ENCODE measurements around the gene LPCAT1. TPM values are rescaled to one million over a fixed set of nuclear protein-coding genes. Genes with fewer than 3 reads are reported as not detected.

The LPCAT1 gene
- total and polyA plus RNA-seq, 2 of the 4 experiments (the other 2 are of a cell fraction), result 17.7 to 33.6 TPM

DNA sequence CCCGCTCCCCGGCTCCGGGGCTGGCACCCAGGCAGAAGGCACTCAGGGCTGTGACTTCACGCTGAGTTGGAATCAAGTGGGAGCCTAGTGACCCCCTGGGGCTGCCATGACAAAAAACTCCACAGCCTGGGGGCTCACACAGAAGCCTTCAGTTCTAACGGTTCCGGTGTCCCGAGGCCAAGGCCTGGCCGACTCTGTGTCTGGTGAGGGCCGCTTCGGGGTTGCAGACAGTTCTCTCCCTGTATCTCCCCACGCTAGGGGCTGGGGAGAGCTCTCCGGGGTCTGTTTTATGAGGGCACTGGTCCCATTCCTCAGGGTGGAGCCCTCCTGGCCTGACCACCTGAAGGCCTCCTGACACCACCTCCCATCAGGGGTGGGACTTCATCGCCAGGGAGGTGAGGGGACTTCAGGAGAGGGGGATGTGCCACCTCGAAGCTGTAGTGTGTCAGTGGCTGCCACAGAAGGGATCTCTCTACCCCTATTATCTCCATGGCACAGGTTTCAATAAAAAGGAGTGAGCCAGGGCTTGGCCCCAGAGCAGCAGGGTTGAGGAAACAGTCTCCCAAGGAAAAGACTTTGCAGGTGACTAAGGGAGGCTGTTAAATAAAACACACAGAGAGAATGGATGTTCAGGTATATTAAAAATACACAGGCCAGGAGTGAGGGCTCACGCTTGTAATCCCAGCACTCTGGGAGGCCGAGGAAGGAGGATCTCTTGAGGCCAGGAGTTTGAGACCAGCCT lies 77.0 kb downstream of the LPCAT1 start:
- peaks cover 70% of the 10 kb centered on the region for H3K27me3 ChIP-seq (ENCODE audit: control insufficient read depth, insufficient read depth, low read length)
- in situ Hi-C loops (cut with MboI; ENCODE audit: low sequenced_read_pairs), result no loop called here

More for the DNA sequence above, 77.0 kb downstream of the LPCAT1 start:
- Histone ChIP-seq H3K9ac (ENCODE audit: low read depth, low read length) (no peak overlapping the region), H4K8ac (ENCODE audit: low read depth in 2 of 2, low read length in 2 of 2) (no peak overlapping the region), H3K79me1 (ENCODE audit: low read depth in 1 of 2, low read length in 2 of 2) (no peaks in the 10 kb centered on the region), H3K9me1 (ENCODE audit: insufficient read depth, low read length) (no peaks in the 10 kb centered on the region), H3K4me1 (ENCODE audit: control insufficient read depth, insufficient read depth, low read length) (no peaks in the 10 kb centered on the region), H2AFZ (replicated peaks; ENCODE audit: low read length, poor library complexity) (no peak overlapping the region), H3K27ac (ENCODE audit: insufficient read depth, low read length) (no peak overlapping the region), H3K4me2 (ENCODE audit: low read depth, low read length) (no peak overlapping the region), H2AK9ac (replicated peaks; ENCODE audit: low read depth, low read length, poor library complexity) (no peak overlapping the region), H3K14ac (replicated peaks; ENCODE audit: low read depth, low read length) (no peak overlapping the region), H2AK5ac (ENCODE audit: low read depth, low read length) (no peak overlapping the region), H4K5ac (ENCODE audit: low read depth, low read length) (no peak overlapping the region), H4K91ac (ENCODE audit: insufficient read depth, low read depth, low read length) (no peak overlapping the region), H3K9me3 (ENCODE audit: control insufficient read depth, insufficient read depth, low read length) (peaks cover 2% of the 10 kb centered on the region; the same call in 1 of the 2 replicates), H2BK20ac (ENCODE audit: low read depth, low read length) (no peak overlapping the region), H2BK15ac (ENCODE audit: low read depth, low read length) (no peak overlapping the region), H4K20me1 (ENCODE audit: insufficient read depth, low read length) (no peaks in the 10 kb centered on the region), H3K23ac (ENCODE audit: low read depth, low read length) (no peak overlapping the region), H3K56ac (ENCODE audit: extremely low read depth, insufficient read depth, low read length) (no peak overlapping the region), H3K18ac (ENCODE audit: low read depth, low read length) (no peak overlapping the region), H3K4ac (ENCODE audit: low read depth, low read length) (no peak overlapping the region), H2BK120ac (ENCODE audit: low read depth, low read length) (no peak overlapping the region), H3K36me3 (ENCODE audit: control insufficient read depth, insufficient read depth, low read length) (no peaks in the 10 kb centered on the region), H3K4me3 (ENCODE audit: insufficient read depth, low read depth, low read length) (no peak overlapping the region), H2BK5ac (ENCODE audit: low read depth, low read length, poor library complexity, severe bottlenecking) (no peak overlapping the region)
- no TSS peak for BruUV-seq (replicated peaks)
- CTCF ChIA-PET, result no interaction called here
- 42% methylated on average over 8 of the region's 16 CpGs; no CpG with 5 or more reads in 1 of the 2 experiments for WGBS, 2 experiments (ENCODE audit: extremely low coverage in 2 of 2, insufficient read length in 1 of 2)
- TF ChIP-seq MAFK (IDR thresholded peaks at IDR 0.05; ENCODE audit: low read depth, low read length) (no peak), POLR2A (IDR thresholded peaks at IDR 0.05; ENCODE audit: low read depth, low read length) (no peak), RFX5 (IDR thresholded peaks at IDR 0.05; ENCODE audit: low read depth, low read length) (no peak), MXI1 (IDR thresholded peaks at IDR 0.05; ENCODE audit: borderline replicate concordance, low read depth, low read length) (no peak), CHD1 (IDR thresholded peaks at IDR 0.05; ENCODE audit: low read depth, low read length) (no peak), BHLHE40 (IDR thresholded peaks at IDR 0.05; ENCODE audit: low read depth, low read length) (no peak), RAD21 (IDR thresholded peaks at IDR 0.05; ENCODE audit: low read length) (no peak), SMC3 (IDR thresholded peaks at IDR 0.05; ENCODE audit: low read depth, low read length) (no peak), CEBPB (IDR thresholded peaks at IDR 0.05; ENCODE audit: low read depth, low read length) (no peak), RCOR1 (IDR thresholded peaks at IDR 0.05; ENCODE audit: insufficient replicate concordance, low read length) (no peak), FOS (IDR thresholded peaks at IDR 0.05; ENCODE audit: low read depth, low read length) (no peak), MAZ (IDR thresholded peaks at IDR 0.05; ENCODE audit: borderline replicate concordance, low read depth, low read length) (no peak), NFE2L2 (IDR thresholded peaks at IDR 0.05; ENCODE audit: low read depth, low read length) (no peak)
- TF ChIP-seq, protein P1, sequence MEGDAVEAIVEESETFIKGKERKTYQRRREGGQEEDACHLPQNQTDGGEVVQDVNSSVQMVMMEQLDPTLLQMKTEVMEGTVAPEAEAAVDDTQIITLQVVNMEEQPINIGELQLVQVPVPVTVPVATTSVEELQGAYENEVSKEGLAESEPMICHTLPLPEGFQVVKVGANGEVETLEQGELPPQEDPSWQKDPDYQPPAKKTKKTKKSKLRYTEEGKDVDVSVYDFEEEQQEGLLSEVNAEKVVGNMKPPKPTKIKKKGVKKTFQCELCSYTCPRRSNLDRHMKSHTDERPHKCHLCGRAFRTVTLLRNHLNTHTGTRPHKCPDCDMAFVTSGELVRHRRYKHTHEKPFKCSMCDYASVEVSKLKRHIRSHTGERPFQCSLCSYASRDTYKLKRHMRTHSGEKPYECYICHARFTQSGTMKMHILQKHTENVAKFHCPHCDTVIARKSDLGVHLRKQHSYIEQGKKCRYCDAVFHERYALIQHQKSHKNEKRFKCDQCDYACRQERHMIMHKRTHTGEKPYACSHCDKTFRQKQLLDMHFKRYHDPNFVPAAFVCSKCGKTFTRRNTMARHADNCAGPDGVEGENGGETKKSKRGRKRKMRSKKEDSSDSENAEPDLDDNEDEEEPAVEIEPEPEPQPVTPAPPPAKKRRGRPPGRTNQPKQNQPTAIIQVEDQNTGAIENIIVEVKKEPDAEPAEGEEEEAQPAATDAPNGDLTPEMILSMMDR (conservative IDR thresholded peaks at IDR 0.05; ENCODE audit: low read depth, low read length), result no peak
- TF ChIP-seq, protein P2, sequence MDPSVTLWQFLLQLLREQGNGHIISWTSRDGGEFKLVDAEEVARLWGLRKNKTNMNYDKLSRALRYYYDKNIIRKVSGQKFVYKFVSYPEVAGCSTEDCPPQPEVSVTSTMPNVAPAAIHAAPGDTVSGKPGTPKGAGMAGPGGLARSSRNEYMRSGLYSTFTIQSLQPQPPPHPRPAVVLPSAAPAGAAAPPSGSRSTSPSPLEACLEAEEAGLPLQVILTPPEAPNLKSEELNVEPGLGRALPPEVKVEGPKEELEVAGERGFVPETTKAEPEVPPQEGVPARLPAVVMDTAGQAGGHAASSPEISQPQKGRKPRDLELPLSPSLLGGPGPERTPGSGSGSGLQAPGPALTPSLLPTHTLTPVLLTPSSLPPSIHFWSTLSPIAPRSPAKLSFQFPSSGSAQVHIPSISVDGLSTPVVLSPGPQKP (IDR thresholded peaks at IDR 0.05; ENCODE audit: borderline replicate concordance, low read depth, low read length), result no peak
- TF ChIP-seq, protein P3, sequence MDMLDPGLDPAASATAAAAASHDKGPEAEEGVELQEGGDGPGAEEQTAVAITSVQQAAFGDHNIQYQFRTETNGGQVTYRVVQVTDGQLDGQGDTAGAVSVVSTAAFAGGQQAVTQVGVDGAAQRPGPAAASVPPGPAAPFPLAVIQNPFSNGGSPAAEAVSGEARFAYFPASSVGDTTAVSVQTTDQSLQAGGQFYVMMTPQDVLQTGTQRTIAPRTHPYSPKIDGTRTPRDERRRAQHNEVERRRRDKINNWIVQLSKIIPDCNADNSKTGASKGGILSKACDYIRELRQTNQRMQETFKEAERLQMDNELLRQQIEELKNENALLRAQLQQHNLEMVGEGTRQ (IDR thresholded peaks at IDR 0.05; ENCODE audit: low read depth, low read length), result no peak
- ATAC-seq (ENCODE audit: low read depth) (no peak), DNase-seq (no peak)
- POLR2A ChIA-PET (ENCODE audit: unreplicated experiment), result no interaction called here
- dilution Hi-C loops (cut with HindIII; ENCODE audit: low sequenced_read_pairs, unreplicated experiment), result no loop called here
- intact Hi-C loops (cut with micrococcal nuclease), result no loop called here

Data from IMR-90 (cell line).